HG03378 (cell line): Measurements from ENCODE around the gene NCKAP5.

Source experiments
- ATAC-seq: cut with Tn5 transposase; IDR thresholded peaks from one replicate; pipeline ENCODE4 v1.9.1; 2021; ENCODE audit warnings: mild to moderate bottlenecking, moderate library complexity; ENCODE audit not compliant: unreplicated experiment

Gene NCKAP5

DNA sequence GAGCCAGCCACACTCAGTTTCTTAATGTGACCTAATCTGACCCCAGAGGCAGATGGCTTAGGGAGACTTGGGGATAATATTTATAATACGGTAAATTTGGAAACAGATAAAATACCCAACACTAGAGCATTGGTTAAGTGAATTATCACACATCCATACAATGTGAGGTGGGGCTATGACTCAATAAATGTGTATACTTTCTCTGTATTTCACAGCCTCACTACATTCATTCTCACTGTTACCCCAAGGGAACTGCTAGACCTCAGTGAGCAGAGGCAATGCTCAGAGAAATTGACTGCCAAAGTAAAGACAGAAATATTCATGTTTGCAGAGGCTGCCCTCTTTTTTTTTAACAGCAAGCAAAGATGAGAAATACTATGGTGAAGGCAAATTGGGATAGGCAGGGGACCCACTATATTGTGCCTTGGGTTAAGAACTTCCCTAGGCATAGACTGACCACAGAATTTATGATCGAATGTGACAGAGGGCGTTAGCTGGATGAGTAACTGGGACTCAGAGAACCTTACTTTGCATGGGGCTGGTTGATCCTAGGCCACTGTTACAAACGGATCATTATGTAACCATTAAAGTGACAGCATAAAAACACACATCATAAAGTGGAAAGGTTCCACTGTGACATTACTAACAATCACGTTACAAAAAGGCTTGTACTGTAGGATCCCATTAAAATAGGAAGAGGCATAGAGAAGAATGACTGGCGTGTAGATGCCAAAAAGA is 652.3 kb downstream of the NCKAP5 start:
- ATAC-seq: no peak

DNA sequence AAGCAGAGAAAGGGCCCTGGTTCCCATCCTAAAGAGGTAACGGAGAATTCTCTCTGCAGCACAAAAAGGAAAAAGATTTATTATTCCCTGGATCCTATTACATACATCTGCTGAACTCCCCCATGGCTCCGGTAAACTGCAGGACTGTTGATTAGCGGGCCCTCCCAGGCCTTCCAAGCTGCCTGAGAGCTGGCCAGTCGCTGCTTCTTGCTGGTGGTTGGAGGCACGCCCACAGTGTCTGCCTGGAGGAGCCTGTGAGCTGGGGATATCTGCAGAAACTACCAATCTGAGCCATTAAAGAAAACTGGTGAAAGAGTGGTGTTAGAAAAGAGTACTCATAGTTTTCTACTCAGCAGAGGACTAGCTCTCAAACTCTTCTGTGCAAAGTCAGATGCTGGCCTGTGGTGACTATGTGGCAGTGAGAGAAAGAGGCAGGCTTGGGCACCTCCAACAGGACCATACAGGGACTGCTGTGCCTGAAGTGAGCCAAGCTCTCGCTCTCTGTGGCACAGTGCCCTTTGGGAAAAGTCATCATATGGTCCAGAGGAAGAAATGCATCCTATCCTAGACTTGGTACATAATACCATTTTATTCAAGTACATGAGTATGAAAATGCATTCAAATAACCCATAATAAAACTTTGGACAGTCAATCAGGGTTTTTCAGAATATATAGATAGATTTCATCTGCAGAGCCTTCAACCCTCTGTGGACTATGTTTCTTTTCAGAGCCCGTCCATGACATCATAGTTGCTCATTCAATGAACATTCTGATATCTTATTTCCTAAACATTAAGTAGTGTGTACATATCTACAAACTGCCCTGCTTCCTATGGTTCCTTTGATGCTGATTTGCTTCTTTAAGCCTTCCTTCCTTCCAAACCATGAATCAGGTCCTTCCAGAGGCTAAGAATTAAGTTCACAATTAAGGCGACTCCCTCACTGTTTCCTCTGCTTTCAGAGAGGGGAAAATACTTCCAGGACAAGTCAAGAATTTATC is 656.2 kb downstream of the NCKAP5 start:
- ATAC-seq: no peak

DNA sequence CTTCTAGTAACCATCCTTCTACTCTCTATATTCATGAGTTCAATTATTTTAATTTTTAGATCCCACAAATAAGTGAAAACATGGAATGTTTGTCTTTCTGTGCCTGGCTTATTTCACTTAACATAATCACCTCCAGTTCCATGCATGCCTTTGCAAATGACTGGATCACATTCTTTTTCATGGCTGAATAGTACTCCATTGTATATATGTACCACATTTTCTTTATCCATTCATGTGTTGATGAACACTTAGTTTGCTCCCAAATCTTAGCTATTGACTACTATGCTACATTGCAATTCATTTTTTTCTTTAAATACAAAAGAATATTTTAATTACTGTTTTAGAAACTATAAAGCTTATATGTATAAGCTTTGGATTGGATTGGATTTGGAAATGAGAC is 657.8 kb downstream of the NCKAP5 start:
- ATAC-seq: no peak

DNA sequence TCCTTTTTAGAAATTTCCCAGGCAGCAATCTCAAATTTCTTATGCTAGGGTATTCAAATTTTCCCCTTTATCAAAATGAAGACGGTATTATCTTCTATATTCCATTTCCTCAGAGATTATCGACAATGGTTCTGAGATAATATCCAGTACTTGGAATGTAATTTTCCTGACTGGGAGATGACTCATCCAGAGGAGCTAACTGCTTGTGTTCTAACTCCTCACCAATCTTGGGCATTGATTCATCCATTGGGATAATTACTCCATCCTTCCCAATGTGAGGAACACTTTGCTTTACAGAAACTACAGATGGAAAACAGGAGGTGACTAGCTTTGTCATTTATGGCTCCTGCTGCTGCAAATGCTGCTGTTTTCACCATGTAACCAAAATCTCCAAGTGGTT is 658.8 kb downstream of the NCKAP5 start:
- no peak for ATAC-seq

DNA sequence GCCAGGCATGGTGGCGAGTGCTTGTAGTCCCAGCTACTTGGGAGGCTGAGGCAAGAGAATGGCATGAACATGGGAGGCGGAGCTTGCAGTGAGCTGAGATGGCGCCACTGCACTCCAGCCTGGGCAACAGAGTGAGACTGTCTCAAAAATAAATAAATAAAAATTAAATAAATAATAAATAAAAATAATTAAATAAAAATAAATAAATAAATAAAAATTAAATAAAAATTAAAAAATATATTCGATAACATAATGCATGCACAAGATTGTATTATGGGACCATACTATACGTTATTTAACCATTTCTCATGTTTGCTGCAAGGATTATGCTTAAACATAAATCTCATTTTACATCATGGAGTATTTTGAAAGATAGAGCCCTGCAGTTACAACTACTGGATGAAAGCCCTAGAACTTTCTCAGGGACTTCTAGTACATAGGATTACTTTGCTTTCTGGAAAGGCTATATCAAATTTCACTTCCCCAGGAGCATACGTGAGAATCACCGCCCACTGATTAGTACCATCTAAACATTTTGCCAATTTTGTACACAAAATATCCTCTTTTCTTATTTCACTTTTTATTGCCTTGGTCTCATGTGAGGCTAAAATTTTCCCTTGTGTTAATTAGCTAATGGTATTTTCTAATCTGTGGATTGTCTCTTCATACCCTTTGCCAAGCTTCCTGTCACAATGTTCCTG is 664.0 kb downstream of the NCKAP5 start:
- ATAC-seq: no peak

DNA sequence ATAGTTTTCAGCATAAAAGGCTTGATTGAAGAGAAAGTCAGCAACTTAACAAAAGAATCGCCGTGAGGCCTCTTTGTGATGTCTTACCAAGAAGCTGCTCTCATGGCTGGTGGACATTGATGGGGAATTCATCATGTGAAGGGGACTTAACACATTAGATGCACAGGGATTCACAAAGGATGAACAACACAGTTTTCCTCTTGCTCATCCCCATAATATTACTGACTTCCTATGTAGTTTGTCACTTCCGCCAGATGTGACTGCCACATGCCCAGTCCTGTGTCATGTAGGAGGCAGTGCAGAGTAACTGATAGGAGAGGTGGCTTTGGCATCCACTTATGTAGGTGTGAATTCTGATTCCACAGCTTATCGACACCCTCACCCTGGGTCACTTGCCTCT is 665.6 kb downstream of the NCKAP5 start:
- ATAC-seq: no peak

DNA sequence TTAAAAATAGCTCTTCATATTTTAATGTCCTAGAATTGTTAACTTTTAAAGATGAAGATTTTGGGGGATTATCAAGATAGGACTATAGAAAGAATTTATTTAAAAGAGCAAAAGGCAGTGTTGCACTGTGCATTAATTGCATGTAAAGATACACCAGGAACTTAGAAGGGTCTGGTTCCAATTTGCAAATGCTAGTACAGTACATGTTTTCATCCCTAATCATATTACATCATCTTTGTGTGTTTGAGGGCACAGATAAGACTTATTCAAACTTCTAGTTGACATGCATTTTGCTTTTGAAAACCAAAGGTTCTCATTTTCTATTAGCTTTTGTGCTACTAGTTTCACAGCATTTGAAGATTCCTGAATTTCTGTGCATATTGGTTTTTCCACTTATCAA is 666.6 kb downstream of the NCKAP5 start:
- ATAC-seq: no peak

DNA sequence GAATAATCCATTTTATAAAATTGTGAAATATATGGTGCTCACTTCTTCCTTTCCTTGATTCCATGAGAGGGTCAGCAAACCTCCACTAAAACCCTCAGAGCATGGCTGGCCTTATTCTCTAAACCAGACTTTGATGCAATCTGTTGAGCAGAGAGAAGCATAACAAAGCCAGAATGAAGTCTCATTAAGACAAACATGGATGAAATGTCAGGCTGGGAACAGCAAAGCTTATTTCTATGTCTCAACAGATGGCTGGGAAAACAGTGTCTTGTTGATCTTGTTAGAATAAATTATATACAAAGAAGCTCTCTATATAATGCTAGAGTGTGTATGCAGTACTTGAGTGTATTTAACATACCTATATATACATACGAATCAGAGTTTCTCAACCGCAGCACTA is 671.2 kb downstream of the NCKAP5 start:
- ATAC-seq: no peak

DNA sequence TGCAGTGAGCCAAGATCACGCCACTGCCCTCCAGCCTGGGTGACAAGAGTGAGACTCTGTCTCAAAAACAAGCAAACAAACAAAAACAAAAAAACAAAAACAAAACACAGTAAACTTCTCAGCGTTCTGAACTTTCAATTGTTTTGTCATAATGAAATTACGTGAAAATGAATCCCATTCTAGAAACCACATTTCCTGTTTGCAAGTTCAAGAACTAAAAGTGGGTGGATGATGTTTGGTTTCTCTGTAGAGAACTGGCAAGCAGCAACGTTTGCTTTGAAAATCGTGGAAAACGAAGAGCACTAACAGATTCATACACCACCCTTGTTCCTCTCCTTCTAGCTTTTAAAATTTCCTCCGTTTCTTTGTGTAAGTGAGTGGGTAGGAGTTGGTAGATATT is 672.2 kb downstream of the NCKAP5 start:
- no peak for ATAC-seq

DNA sequence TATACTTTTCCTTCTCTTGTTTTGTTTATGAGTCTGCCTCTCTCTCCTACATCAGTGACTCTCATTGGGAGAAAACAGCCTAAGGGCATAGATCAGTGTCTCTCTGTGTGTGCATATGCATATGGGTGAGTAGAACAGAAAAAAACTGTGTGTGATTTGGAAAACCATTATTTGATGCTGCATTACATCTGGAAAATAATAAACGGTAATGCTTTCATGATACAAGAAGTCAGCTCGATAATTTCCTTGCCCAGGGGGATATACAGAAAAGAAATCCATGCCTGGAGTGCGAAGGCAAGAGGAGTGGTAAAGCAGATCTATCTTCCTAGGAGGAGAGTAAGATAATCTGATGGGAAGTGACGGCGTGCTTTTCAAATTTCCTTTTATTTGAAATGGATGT is 676.8 kb downstream of the NCKAP5 start:
- no peak for ATAC-seq

DNA sequence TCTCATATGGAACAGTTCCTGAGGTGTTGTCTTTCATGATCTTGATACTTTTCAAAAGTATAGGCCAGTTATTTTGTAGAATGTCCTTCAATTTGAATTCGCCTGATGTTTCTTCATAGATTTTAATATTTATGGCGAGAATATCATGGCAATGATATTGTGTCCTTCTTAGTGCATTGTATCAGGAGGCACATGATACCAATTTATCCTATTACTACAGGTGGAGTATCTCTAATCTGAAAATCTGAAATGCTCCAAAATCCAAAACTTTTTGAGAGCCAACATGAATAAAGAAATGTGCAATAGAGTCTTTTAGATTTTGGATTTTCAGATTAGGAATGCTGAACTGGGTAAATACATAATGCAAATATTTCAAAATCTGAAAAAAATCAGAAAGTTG is 681.7 kb downstream of the NCKAP5 start:
- ATAC-seq: no peak

DNA sequence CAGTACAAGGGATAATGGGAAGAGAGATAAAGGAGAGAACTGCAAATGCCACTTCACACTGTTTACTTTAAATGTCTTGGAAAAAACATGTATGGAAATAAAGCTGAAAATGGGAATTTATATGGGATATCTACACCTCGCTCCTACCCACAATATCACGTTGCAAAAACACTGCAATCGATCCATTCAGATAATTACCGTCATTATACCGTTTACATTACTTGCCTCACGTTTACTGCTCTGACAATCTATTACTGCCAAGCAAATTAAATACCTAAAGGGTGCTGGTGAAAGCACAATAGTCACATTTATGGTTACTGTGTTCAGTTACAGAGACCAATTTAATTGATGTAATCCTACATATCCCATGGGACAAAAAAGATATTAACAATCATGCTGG is 683.6 kb downstream of the NCKAP5 start:
- no peak for ATAC-seq

DNA sequence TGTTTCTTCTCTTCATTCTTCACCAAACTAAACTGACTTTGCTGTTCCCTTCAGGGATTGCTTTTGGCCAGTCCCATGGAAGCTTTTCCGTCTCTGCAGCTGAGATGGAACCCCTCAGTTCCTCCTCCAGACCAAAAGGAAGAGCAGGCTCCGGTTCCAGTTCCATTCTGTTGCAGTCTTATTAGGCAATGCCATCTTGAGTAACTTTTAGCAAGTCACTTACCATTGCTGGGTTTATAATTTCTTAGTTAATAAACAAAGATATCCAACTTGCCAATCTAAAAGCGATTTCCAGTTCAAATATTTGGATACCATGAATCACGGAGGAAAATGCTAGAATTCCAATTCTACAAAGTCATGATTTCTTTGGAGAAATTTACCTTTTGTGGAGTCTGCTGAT is 684.0 kb downstream of the NCKAP5 start:
- no peak for ATAC-seq

DNA sequence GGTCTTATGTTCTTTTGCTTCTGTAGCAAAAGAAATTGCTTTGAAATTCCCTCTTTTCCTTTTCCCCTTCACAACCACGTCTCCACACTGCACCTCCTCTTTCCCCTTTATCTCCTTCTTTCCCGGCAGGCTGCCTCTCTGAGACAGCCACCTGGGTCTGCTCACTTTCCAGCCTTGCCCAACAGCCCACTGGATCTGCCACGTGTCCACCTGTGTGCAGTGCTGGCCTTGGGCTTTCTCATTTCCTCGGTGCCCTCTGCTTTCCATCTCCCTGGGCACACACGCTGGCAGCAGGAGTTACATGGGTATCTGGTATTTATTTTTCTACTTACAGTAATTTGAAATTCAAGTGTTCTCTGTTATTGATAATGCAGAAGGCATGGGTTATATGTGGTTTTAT is 684.8 kb downstream of the NCKAP5 start:
- ATAC-seq: no peak

DNA sequence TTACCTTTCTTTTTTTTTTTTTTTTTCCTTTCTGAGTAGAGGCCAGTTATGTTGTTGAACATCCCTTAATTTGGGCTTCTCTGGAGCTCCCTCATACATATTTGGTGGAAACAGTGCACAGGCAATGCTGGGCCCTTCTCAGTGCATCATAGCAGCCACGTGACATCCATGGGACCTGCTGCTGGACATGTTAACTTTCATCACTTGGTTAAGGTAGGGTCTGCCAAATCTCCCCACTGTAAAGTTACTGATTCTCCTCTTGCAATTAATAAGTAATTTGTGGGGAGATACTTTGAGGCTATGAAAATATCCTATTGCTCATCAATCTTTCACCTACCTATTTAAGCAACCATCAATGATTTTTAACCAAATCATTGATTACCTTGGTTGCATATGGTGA is 686.7 kb downstream of the NCKAP5 start:
- ATAC-seq: no peak

DNA sequence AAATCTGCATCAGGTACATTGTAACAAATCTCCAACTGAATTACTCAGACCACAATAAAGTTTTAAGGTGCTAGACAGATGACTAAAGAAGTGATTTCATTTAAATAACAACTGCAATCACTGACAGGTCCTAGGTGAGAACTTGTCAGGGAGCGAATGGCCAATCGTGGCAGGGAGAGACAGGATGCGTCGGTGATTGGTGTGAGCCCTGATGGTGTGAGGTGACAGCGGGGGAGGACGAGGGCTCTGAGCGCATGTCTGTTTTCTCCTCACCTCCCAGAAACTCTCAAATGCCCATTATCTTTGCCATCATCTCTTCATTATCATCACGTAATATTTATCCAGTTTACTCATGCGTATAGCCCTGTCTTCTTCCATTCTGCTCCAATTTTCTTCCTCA is 690.3 kb downstream of the NCKAP5 start:
- ATAC-seq: no peak

DNA sequence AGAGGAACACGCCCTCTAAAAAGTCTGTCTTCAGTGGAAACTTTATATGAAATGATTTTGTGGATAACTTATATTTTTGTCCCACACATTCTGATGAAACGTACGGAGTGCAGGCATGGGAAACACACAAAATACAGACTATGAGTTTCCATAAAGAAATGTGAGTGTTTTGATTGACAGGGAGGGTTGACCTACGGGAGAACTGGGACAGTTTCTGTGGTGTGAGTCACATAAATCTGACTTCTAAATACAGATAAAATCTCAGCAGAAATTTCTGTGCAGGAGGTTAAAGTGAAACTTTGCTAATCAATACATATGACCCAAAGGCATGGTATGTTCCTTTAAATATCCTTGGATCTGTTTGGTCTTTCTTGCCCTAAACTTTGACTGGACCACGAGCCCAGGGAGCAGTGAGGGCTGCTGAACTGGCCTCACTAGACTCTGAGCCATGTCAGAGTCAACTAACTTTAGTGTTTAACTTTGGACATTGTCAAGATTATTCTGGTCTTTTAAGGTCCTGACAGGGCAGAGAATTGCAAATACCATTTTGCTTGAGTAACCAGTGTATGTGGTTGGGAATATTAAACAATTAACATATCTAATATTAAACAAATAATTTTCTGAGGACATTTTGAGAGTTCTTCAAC is 691.4 kb downstream of the NCKAP5 start:
- no peak for ATAC-seq

DNA sequence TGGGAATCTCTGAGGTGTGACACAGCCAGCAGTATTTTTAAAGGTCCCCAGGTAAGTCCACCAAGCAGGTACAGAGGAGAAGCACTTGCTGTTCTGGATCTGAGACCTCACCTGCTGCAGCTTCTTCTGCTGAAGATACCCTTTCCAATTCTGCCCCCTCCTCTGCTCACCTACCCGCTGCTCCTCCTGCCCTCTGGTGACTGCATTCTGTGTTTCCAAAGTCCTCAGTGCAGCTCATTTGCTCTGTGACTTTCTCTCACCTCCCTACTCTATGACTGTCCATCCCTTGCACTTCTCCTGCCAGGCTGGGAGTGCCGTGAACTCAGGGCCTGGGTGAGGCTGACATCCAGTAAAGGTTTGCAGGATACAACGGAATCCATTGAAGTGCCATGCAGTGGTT is 693.1 kb downstream of the NCKAP5 start:
- no peak for ATAC-seq

DNA sequence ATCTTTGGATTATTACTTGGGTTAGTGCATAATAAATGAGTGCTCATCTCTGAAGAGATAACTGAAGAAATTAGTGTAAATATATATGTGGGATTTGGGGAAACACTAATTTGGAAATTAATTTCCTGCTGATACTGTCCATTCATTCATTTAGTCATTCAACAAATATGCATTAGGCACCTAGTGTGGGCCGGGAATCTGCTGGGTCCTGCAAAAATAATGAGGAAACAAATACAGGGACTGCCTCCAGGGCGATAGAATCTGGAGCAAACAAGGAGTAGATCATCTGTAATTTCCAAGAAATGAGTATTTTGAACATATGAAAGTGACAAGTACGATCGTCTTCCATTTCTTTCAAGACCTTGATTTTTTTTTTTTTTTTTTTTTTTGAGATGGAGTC is 694.5 kb downstream of the NCKAP5 start:
- ATAC-seq: no peak

DNA sequence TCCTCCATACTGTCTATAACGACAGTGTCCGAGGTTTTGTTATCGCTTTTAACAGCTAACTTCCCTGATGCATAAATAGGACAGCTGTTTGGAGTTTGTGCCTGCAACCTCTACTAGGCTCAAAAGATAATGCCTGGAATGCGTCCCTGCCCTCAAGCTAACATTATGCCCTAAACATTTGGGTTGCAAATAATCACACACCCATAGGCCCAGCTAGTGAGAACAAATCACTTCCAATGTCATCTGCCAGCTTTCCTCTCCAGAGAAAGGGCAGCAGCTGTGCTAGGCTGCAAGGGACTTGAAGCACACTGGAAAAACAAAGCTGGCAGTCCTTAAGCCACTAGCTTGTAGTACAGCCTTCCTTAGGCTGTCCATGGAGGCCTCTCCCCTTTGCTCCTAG is 696.4 kb downstream of the NCKAP5 start:
- ATAC-seq: no peak

DNA sequence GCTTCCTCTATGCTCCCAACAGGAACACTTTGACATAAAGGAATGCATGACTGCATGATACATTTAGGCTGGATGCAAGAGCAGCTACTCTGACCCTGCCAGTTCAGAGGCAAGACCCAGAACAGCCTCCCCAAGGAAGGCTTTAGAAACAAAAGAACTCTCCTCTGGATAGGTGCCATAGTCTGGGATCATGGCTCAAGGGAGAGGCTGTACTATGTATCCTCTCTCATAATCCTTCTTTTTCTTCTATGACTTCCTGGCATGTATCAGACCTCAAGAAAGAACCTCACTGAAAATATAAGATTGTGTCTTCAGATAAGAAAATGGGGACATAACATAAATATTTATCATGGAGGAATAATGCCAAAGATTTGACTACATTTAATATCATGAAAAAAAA is 704.3 kb downstream of the NCKAP5 start:
- ATAC-seq: no peak
